NOMO-1 treated with DMSO at 0.1 percent for 48 hours (cell line): ENCODE results near the gene INSIG1.

Source experiments
- DNase-seq: peaks from one replicate; lab custom pipeline; 2025; ENCODE audit not compliant: unreplicated experiment; lab: John Stamatoyannopoulos, UW

Gene INSIG1

GRCh38 chr7:155344618-155345433 lies 47.1 kb downstream of the INSIG1 start:
- DNase-seq = peak; percentile 44

GRCh38 chr7:155345490-155345889 lies 47.8 kb downstream of the INSIG1 start:
- DNase-seq = no peak

GRCh38 chr7:155346285-155346684 lies 48.6 kb downstream of the INSIG1 start:
- no peak for DNase-seq

GRCh38 chr7:155348806-155349205 lies 51.1 kb downstream of the INSIG1 start:
- no peak for DNase-seq

GRCh38 chr7:155349601-155350331 lies 52.1 kb downstream of the INSIG1 start:
- no peak for DNase-seq

- DNase-seq = no peak
Measured at GRCh38 chr7:155351120-155351870, 53.6 kb downstream of the INSIG1 start.

GRCh38 chr7:155352076-155352752 lies 54.5 kb downstream of the INSIG1 start:
- no peak for DNase-seq

GRCh38 chr7:155352753-155353115 lies 55.1 kb downstream of the INSIG1 start:
- DNase-seq = no peak

- DNase-seq = no peak
Measured at GRCh38 chr7:155353256-155353897, 55.7 kb downstream of the INSIG1 start.

- DNase-seq = no peak
Measured at GRCh38 chr7:155354371-155355048, 56.8 kb downstream of the INSIG1 start.

- no peak for DNase-seq
Measured at GRCh38 chr7:155355176-155355575, 57.5 kb downstream of the INSIG1 start.

GRCh38 chr7:155355745-155356144 lies 58.1 kb downstream of the INSIG1 start:
- DNase-seq = no peak

GRCh38 chr7:155356323-155357105 lies 58.8 kb downstream of the INSIG1 start:
- no peak for DNase-seq

- DNase-seq = peak; percentile 79
Measured at GRCh38 chr7:155357573-155358041, 59.9 kb downstream of the INSIG1 start.

- peak; percentile 27 for DNase-seq
Measured at GRCh38 chr7:155358066-155358947, 60.6 kb downstream of the INSIG1 start.

- DNase-seq = no peak
Measured at GRCh38 chr7:155358948-155359712, 61.5 kb downstream of the INSIG1 start.
